Measurements from ENCODE around the gene FRMD7.
A peak's percentile ranks its signal among the peaks of the same experiment; 100 is the strongest.
"Not testable (repeated sequence)": the region's sequence is repeated elsewhere in the genome, so short reads cannot be mapped to it uniquely, and the experiment has no call there.

Gene FRMD7, protein sequence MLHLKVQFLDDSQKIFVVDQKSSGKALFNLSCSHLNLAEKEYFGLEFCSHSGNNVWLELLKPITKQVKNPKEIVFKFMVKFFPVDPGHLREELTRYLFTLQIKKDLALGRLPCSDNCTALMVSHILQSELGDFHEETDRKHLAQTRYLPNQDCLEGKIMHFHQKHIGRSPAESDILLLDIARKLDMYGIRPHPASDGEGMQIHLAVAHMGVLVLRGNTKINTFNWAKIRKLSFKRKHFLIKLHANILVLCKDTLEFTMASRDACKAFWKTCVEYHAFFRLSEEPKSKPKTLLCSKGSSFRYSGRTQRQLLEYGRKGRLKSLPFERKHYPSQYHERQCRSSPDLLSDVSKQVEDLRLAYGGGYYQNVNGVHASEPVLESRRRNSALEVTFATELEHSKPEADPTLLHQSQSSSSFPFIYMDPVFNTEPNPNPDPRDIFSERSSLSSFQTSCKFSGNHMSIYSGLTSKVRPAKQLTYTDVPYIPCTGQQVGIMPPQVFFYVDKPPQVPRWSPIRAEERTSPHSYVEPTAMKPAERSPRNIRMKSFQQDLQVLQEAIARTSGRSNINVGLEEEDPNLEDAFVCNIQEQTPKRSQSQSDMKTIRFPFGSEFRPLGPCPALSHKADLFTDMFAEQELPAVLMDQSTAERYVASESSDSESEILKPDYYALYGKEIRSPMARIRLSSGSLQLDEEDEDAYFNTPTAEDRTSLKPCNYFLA

DNA sequence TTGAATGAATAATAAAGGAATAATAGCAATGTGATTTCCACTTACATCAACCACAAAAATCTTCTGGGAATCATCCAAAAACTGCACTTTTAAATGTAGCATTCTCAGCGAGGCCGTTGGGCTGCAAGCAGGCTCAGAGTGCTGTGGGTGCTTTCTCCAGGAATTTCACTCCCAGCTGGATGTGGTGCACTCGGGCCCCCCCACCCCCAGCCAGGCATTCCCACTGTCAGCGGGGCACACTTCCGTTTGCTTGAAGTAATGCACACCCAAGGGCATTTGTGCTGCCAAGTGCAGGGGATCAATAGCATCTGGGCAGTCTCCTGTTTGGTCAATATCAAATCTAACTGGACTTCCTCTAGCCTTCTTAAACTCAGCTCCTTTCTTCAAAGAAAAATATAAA lies at the start of gene FRMD7:
TSS of gene FRMD7 (minus strand) at position 278 of the 400 bp plus-strand sequence. CDS start at position 102, 176 bp downstream.
- DNase-seq = no peak

- DNase-seq = no peak
Measured at GRCh38 chrX:132173647-132174046, 45.8 kb upstream of the FRMD7 start.

GRCh38 chrX:132171881-132172280 lies 44.1 kb upstream of the FRMD7 start:
- no peak for DNase-seq

- no peak for DNase-seq
Measured at GRCh38 chrX:132171478-132171877, 43.7 kb upstream of the FRMD7 start.

DNA sequence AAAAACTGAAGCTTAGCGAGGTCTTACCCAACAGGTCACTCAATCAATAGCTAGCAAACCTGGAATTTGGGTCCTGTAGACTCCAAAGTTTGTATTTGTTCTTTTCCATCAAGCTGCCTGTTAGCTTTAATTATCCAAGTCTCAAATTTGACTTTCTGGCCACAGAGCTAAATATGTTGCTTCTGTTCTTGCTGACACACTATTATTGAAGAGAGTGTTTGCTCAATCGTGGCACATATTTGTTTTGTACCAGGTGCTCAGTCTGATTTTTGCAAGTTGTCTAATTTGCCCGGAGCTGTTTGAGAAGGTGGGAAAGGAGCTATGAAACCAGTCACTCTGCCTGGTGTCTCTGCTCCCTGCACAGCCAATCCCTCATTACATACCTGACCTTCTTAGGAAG lies 41.7 kb upstream of the FRMD7 start:
- DNase-seq = peak; percentile 2 to 11

DNA sequence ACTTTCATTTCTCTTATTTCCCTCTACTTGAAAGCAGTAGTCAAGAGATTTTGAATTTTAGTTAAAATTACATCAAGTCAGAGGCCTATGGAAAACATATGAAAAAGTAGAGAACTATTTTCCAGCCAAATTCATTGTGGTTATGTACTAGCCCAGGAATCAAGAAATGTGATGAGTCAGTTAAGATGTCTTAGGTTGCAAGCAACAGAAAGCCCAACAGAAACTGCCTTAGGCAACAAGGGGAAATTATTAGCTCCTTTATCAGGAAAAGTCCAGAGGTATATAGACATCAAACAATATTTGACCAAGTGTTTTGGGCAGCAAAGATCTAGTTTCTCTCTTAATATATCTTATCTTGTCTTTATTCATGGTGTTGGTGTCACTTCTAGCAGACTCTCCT lies 37.8 kb upstream of the FRMD7 start:
- DNase-seq = no peak

DNA sequence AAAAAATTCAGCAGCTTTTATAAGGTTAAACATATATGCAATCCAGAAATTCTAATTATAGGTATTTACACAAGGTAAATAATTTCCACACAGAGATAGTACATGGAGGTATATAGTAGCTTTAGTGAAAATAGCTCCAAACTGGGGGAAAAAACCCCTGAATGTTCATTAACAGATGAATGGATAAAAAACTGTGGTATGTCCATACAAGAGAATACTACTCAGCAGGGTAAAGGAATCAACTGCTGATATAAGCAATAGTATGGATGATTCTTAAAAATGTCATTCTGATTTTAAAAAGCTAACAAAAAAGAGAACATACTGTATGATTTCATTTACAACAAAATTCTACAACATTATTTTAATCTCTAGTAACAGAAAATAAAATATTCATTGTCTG lies 37.2 kb upstream of the FRMD7 start:
- DNase-seq = no peak

DNA sequence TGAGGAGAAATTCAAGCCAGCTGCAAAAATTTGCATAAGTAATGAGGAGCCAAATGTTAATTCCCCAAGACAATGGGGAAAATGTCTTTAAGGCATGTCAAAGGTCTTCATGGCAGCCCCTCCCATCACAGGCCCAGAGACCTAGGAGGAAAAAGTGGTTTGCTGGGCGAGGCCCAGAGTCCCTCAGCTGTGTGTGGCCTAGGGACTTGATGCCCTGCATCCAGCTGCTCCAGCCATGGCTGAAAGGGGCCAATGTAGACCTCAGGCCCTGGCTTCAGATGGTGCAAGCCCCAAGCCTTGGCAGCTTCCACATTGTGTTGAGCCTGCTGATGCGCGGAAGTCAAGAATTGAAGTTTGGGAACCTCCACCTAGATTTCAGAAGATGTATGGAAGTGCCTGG lies 35.3 kb upstream of the FRMD7 start:
- not testable (repeated sequence) for DNase-seq

GRCh38 chrX:132153166-132153565 lies 25.3 kb upstream of the FRMD7 start:
- no peak for DNase-seq

- DNase-seq = no peak
Measured at GRCh38 chrX:132146456-132146855, 18.6 kb upstream of the FRMD7 start.

GRCh38 chrX:132144061-132144460 lies 16.2 kb upstream of the FRMD7 start:
- no peak for DNase-seq

GRCh38 chrX:132125906-132126305 lies 1.9 kb downstream of the FRMD7 start:
- no peak for DNase-seq

GRCh38 chrX:132120913-132121312 lies 6.9 kb downstream of the FRMD7 start:
- DNase-seq = no peak

GRCh38 chrX:132119821-132120515 lies 7.9 kb downstream of the FRMD7 start:
- DNase-seq = no peak

GRCh38 chrX:132119283-132119682 lies 8.5 kb downstream of the FRMD7 start:
- DNase-seq = no peak

GRCh38 chrX:132118358-132118757 lies 9.5 kb downstream of the FRMD7 start:
- DNase-seq = no peak

GRCh38 chrX:132115792-132116191 lies 12.0 kb downstream of the FRMD7 start:
- no peak for DNase-seq

- no peak for DNase-seq
Measured at GRCh38 chrX:132114607-132115006, 13.2 kb downstream of the FRMD7 start.

DNA sequence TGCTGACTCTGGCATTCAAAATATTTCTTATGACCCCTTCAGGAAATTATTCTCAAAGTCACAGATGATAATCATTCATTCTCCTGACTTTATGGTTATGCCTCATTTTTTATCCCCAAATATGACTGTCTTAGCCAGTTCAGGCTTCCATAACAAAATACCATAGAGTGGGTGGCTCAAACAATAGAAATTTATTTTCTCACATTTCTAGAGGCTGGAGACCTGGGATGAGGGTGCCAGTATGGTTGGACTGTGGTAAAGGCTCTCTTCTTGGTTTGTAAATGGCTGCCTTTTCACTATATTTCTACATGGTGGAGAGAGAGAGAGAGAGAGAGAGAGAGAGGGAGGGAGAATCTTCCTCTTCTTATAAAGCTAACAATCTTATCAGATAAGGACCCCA lies 20.5 kb downstream of the FRMD7 start:
- DNase-seq = no peak

GRCh38 chrX:132101799-132102198 lies 26.0 kb downstream of the FRMD7 start:
- DNase-seq = no peak

GRCh38 chrX:132101206-132101605 lies 26.6 kb downstream of the FRMD7 start:
- no peak for DNase-seq

DNA sequence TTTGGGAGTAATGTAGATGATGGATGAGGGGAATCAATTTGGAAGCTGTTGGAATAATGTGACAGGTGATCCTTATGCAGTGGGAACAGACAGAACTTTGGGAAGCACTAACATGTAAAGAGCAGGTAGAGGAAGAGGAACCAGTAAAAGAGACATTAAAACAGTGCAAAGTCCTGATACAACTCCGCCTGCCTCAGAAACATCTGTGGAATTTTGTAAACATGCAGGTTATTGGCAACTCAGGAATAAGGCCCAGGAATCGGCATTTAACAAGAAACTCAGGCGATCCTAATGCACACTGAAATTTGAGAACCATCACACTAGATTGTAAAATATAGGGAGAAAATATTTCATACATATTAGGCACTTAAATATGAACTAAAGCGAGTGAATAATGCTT lies 29.1 kb downstream of the FRMD7 start:
- not testable (repeated sequence) for DNase-seq

DNA sequence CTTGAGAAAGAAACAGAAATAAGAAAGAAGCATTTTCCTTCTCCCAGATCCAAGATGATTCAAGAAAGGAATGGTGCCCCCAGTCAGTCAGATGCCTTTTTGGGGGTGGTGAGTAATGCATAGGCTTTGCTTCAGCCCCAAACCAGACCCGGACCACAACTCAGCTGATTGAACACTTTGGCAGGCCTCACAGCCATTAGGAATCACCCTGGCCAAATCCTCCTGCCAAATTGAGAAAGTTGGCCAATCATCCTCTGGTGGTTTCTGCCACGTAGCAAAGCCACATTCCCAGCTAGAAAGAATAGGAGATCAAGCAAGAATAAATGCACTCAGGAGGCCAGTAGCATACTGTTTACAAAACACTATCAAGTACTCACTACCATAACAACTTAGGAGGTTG lies 33.7 kb downstream of the FRMD7 start:
- no peak for DNase-seq

All from NCI-H526 (cell line).